Body of pancreas (tissue), 4 donors: ENCODE measurements around the gene BTAF1. TPM values are rescaled to one million over a fixed set of nuclear protein-coding genes. Genes with fewer than 3 reads are reported as not detected.

Source experiments
- ATAC-seq: fragments of 150-250 bp; one replicate; pipeline ENCODE4 v1.9.1; 2016
- DNase-seq, 4 donors: peaks; one replicate each; pipeline ENCODE4 v3.0.0-alpha.2; 2019
- H3K27ac ChIP-seq, 4 donors: fragments of 200-600 bp; sonication (generic); 1 replicate in 3 of 4; 2 replicates in 1 of 4; pipeline versions ENCODE4 v1.5.1 to v1.6.1; 2016 to 2019; ENCODE audit warnings: mild to moderate bottlenecking in 1 of 4, mixed read lengths in 1 of 4, moderate library complexity in 1 of 4
- H3K27me3 ChIP-seq, 2 donors: fragments of 200-600 bp; sonication (generic); one replicate each; pipeline ENCODE4 v1.6.0; 2016; ENCODE audit warnings: mild to moderate bottlenecking in 1 of 2
- H3K36me3 ChIP-seq, 2 donors: fragments of 200-600 bp; sonication (generic); replicated peaks in 1 of 2; 2 replicates each; pipeline ENCODE4 v1.5.1; 2016; ENCODE audit warnings: low read depth in 2 of 2; ENCODE audit not compliant: insufficient read depth in 1 of 2
- H3K4me1 ChIP-seq: fragments of 200-600 bp; sonication (generic); one replicate; pipeline ENCODE4 v1.6.0; 2016
- H3K4me3 ChIP-seq, 2 donors: fragments of 200-600 bp; sonication (generic); 1 replicate in 1 of 2; 2 replicates in 1 of 2; pipeline ENCODE4 v1.5.1; 2016 to 2019
- H3K9me3 ChIP-seq, 3 donors: fragments of 200-600 bp; sonication (generic); 1 replicate in 2 of 3; 2 replicates in 1 of 3; pipeline ENCODE4 v1.5.1; 2016
- CTCF ChIP-seq, 7 experiments: fragments of 450-650 bp in 4 of 7; fragments of 200-600 bp in 3 of 7; sonication (generic) in 3 of 7; IDR thresholded peaks; one replicate each; pipeline ENCODE4 v1.5.1; 2016 to 2019; ENCODE audit warnings: antibody characterized with exemption in 7 of 7
- POLR2A ChIP-seq, 3 donors: fragments of 450-650 bp; IDR thresholded peaks; one replicate each; pipeline ENCODE4 v1.6.1; 2016; ENCODE audit warnings: antibody characterized with exemption in 3 of 3, mild to moderate bottlenecking in 2 of 3
- WGBS, 2 donors: methylation state at CpG; one replicate each; pipeline ENCODE4 v1.1.5; 2017; 5-methylcytosine and 5-hydroxymethylcytosine counted together
- intact Hi-C: fragments of 100-400 bp; cut with DNase I; formaldehyde crosslinking; loops from one replicate; pipeline ENCODE4 v1.15.1; 2023
- total RNA-seq, 2 donors: library from RNA; depleted of rRNA; stranded (reverse); fragments of >200 nt; gene quantifications; one replicate each; pipeline ENCODE4 v1.1.0, GENCODE V29; 2016

BTAF1 gene
- total RNA-seq, 2 donors from 2014 or later: 30.0 to 39.7 TPM

GRCh38 chr10:92062273-92062672 is 138.7 kb downstream of the BTAF1 start:
- H3K27me3 ChIP-seq: no peaks in the 10 kb centered on the region
- no peak overlapping the region for H3K4me3 ChIP-seq
- H3K4me1 ChIP-seq: no peaks in the 10 kb centered on the region
- ATAC-seq: no peak
- TF ChIP-seq POLR2A (IDR thresholded peaks at IDR 0.05): no peak
- TF ChIP-seq CTCF (IDR thresholded peaks at IDR 0.05): no peak
- WGBS, 2 donors: 88 to 95% methylated on average over 1 of the region's 1 CpG
- intact Hi-C loops: no loop called here
- no peak for DNase-seq
- no peaks in the 10 kb centered on the region for H3K36me3 ChIP-seq
- H3K27ac ChIP-seq: no peak overlapping the region
- no peaks in the 10 kb centered on the region for H3K9me3 ChIP-seq

- Histone ChIP-seq H3K27me3 (no peaks in the 10 kb centered on the region), H3K36me3 (no peaks in the 10 kb centered on the region), H3K4me3 (no peak overlapping the region), H3K4me1 (no peaks in the 10 kb centered on the region), H3K9me3 (no peaks in the 10 kb centered on the region), H3K27ac (no peak overlapping the region)
- ATAC-seq: no peak
- DNase-seq: no peak
- WGBS, 2 donors: 95 to 98% methylated on average over 2 of the region's 2 CpGs
- intact Hi-C loops: no loop called here
- TF ChIP-seq POLR2A (IDR thresholded peaks at IDR 0.05) (no peak), CTCF (IDR thresholded peaks at IDR 0.05) (no peak)
Observed at GRCh38 chr10:92064506-92064905, 140.9 kb downstream of the BTAF1 start.

GRCh38 chr10:92066386-92066785 is 142.8 kb downstream of the BTAF1 start:
- Histone ChIP-seq H3K9me3 (no peaks in the 10 kb centered on the region), H3K4me3 (no peak overlapping the region), H3K27ac (no peak overlapping the region), H3K4me1 (no peaks in the 10 kb centered on the region), H3K36me3 (no peaks in the 10 kb centered on the region), H3K27me3 (no peaks in the 10 kb centered on the region)
- intact Hi-C loops: no loop called here
- 96 to 100% methylated on average over 4 of the region's 4 CpGs for WGBS, 2 donors
- TF ChIP-seq POLR2A (IDR thresholded peaks at IDR 0.05): no peak
- no peak for TF ChIP-seq CTCF (IDR thresholded peaks at IDR 0.05)
- DNase-seq: no peak
- no peak for ATAC-seq

DNA sequence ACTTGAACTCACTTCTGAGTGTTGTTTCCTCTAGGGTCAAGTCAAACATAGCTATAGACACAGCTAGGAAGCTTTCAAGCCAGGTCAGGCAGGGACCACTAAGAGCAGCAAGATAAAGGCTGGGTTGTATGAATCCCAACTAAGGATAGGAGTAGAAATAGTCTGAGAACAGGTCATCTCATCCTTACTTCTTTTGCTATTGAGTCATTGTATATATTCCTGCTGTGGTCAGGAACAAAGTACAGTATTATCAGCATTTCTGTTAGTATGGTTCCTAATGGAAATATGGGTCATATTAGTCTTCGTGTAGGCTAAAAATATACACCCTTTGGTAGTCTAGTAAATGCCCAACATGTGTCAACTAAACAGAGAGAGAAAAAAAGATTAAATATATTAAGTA is 145.3 kb downstream of the BTAF1 start:
- WGBS, 2 donors: 63 to 71% methylated on average over 1 of the region's 1 CpG
- Histone ChIP-seq H3K4me3 (no peak overlapping the region), H3K4me1 (no peaks in the 10 kb centered on the region), H3K27ac (no peak overlapping the region), H3K9me3 (no peaks in the 10 kb centered on the region), H3K36me3 (no peaks in the 10 kb centered on the region), H3K27me3 (no peaks in the 10 kb centered on the region)
- ATAC-seq: no peak
- intact Hi-C loops: no loop called here
- TF ChIP-seq CTCF (IDR thresholded peaks at IDR 0.05) (no peak), POLR2A (IDR thresholded peaks at IDR 0.05) (no peak)
- DNase-seq: no peak

GRCh38 chr10:92074126-92074887 is 150.7 kb downstream of the BTAF1 start:
- peaks cover 28% of the 10 kb centered on the region for H3K4me1 ChIP-seq
- intact Hi-C loops: no loop called here
- TF ChIP-seq POLR2A (IDR thresholded peaks at IDR 0.05) (no peak), CTCF (IDR thresholded peaks at IDR 0.05) (peak in 5 of 7 experiments; percentile 21 to 38 (median 28))
- no peak overlapping the region for H3K27ac ChIP-seq
- no peaks in the 10 kb centered on the region for H3K27me3 ChIP-seq
- peak in 1 of 4 donors; percentile 32 for DNase-seq
- no peak overlapping the region for H3K4me3 ChIP-seq
- no peak for ATAC-seq
- WGBS, 2 donors: 43 to 44% methylated on average over 6 of the region's 6 CpGs
- H3K9me3 ChIP-seq: no peaks in the 10 kb centered on the region
- peaks cover 0 to 2% of the 10 kb centered on the region in 2 donors for H3K36me3 ChIP-seq
